ENCODE results near the gene IL17REL. TPM values are rescaled to one million over a fixed set of nuclear protein-coding genes. Genes with fewer than 3 reads are reported as not detected.

The IL17REL gene
- polyA plus RNA-seq, 1 experiment, result not detected

DNA sequence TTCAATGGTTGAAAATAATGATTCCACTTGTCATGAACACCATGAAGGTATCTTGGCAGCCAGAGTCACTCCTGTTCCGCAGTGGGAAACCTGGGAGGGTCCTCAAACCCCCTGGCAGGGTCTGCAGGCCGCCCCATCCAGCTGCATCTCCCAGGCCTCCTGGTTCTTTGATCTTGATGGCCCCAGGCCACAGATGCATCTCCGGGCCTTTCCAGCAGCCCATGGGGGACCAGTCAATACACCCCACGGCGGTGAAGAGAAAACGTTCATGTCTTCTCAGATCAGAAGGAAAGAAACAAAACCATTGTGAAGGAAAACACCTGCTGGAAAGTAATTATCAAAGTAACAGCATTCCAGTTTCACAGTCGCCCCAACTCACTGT, 47.3 kb upstream of the IL17REL start:
- no peaks in the 10 kb centered on the region for H3K36me3 ChIP-seq (ENCODE audit: control insufficient read depth, insufficient read depth, low read length)
- POLR2A ChIA-PET, result no interaction called here
- DNase-seq (ENCODE audit: low read depth), result no peak
- CTCF ChIA-PET, result no interaction called here
- no peak overlapping the region for H3K4me3 ChIP-seq (ENCODE audit: low read depth, low read length)
- peaks cover 7% of the 10 kb centered on the region for H3K27me3 ChIP-seq (ENCODE audit: control insufficient read depth, insufficient read depth, low read length)
- TF ChIP-seq CTCF (IDR thresholded peaks at IDR 0.05; ENCODE audit: insufficient read depth, low read depth, low read length), result no peak

DNA sequence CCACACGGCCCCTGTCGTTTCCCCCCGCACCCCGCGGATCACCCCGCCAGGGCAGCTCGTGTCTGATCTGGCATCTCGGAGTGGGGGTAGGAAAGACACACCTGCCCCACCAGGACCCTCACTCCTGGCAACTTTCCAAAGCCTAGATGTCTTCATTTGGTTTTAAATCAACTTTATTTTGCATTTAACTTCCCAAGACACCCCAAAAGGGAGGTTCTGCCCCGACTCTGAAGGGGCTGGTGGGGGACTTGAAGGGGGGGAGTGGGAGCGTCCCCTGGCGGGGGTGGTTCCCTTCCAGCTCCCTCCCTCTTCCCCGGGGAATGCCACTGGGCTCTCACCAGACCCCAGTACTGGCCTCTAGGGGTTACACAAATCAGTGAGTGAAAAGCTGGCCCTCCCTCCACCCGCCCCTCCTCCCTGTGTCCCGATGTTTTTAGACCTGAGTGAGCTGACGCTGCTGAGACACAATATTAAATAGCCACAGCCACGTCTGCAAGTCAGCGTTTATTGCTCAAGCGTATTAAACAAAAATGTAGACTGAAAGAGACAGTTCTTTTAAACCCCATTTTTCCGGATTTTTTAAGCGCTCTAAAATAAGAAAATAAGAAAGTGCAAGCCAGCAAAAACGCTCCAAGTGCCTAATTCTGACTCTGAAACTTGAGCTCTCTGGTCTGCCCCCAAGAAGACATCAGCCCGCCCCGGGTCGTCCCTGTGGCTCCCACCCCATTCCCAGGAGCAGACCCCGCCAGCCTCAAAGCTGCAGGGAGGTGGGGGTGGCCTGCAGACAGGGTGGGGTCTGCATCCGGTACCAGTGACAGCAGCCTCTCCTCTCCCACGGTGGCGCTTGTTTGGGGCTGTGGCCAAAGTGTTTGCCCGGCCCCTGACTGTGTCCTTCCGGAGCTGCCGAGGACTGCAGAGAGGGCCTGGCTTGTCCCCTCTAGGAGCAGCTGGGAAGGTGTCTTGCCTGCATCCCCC, 46.6 kb upstream of the IL17REL start:
- peak; percentile 30; the same call in 1 of the 2 replicates for TF ChIP-seq CTCF (IDR thresholded peaks at IDR 0.05; ENCODE audit: insufficient read depth, low read depth, low read length)
- CTCF ChIA-PET, result no interaction called here
- no peaks in the 10 kb centered on the region for H3K36me3 ChIP-seq (ENCODE audit: control insufficient read depth, insufficient read depth, low read length)
- peak; percentile 4 for DNase-seq (ENCODE audit: low read depth)
- no peak overlapping the region for H3K4me3 ChIP-seq (ENCODE audit: low read depth, low read length)
- POLR2A ChIA-PET, result interaction anchor here (0.6 kb wide), 1 partner anchor 141 kb away, joined by 21 read pairs; no protein-coding TSS in a partner anchor
- peaks cover 7% of the 10 kb centered on the region for H3K27me3 ChIP-seq (ENCODE audit: control insufficient read depth, insufficient read depth, low read length)

GRCh38 chr22:50058061-50058905, 45.7 kb upstream of the IL17REL start, which contains the start of gene TTLL8:
Gene TTLL8 (minus strand): TSS chr22:50058298.
- no peaks in the 10 kb centered on the region for H3K36me3 ChIP-seq (ENCODE audit: control insufficient read depth, insufficient read depth, low read length)
- no peak for TF ChIP-seq CTCF (IDR thresholded peaks at IDR 0.05; ENCODE audit: insufficient read depth, low read depth, low read length)
- POLR2A ChIA-PET, result no interaction called here
- H3K4me3 ChIP-seq (ENCODE audit: low read depth, low read length), result no peak within 1 kb of the TSS
- CTCF ChIA-PET, result no interaction called here
- peaks cover 7% of the 10 kb centered on the region for H3K27me3 ChIP-seq (ENCODE audit: control insufficient read depth, insufficient read depth, low read length)
- DNase-seq (ENCODE audit: low read depth), result no peak

DNA sequence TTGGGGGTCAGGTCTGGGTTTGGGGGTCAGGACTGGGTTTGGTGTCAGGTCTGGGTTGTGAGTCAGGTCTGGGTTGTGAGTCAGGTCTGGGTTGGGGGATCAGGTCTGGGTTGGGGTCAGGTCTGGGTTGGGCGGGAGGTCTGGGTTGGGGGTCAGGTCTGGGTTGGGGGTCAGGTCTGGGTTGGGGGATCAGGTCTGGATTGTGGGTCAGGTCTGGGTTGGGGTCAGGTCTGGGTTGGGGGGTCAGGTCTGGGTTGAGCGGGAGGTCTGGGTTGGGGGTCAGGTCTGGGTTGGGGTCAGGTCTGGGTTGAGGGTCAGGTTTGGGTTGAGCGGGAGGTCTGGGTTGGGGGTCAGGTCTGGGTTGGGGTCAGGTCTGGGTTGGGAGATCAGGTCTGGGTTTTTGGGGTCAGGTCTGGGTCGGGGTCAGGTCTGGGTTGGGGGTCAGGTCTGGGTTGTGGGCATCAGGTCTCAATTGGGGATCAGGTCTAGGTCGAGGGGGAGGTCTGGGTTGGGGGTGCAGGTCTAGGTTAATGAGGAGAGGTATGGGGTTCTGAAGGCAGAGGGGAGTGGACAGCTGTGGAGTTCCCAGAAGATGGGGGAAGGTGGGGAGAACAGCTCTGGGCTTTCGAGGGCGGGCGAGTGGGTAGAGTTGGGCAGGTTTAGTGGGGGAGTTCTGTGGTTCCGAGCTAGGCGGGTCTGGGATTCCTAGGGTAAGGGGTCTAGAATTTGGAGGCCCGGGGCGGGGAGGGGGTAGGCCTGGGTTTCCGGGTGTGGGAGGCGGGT, 44.9 kb upstream of the IL17REL start:
- POLR2A ChIA-PET, result no interaction called here
- peaks cover 7% of the 10 kb centered on the region for H3K27me3 ChIP-seq (ENCODE audit: control insufficient read depth, insufficient read depth, low read length)
- TF ChIP-seq CTCF (IDR thresholded peaks at IDR 0.05; ENCODE audit: insufficient read depth, low read depth, low read length), result no peak
- CTCF ChIA-PET, result interaction anchor here (0.5 kb wide), 1 partner anchor 17 kb away, joined by 3 read pairs; no protein-coding TSS in a partner anchor
- no peaks in the 10 kb centered on the region for H3K36me3 ChIP-seq (ENCODE audit: control insufficient read depth, insufficient read depth, low read length)
- no peak overlapping the region for H3K4me3 ChIP-seq (ENCODE audit: low read depth, low read length)
- DNase-seq (ENCODE audit: low read depth), result no peak
